GM12873 (cell line): ENCODE results near the gene COMP.

ENCODE experiments used
- TF ChIP-seq, protein P1 (sequence below): IDR thresholded peaks from 2 replicates; pipeline ENCODE4 v1.5.1; 2012; ENCODE audit warnings: low read depth, mild to moderate bottlenecking, moderate library complexity, low read length, control low read depth; ENCODE audit not compliant: insufficient read depth; ENCODE audit errors: missing control alignments

The COMP gene

DNA sequence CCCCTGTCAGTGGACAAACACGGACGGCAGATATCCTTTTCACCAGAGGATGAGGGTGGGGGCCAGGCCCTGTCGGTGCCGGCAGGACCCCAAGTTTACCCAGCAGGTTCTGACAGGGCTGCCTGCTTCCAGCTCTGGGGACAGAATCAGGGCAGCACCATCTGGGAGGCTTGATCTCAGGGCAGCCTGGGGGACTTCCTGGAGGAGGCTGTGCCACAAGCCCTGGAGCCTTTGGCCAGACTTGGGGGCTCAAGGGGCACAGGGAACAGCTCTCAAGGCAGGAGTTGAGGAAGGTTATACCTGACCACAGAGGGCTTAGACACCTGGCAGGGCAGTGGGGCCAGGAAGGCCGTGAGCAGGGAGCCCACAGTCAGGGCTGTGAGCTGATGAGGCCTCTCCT is 45.2 kb downstream of the COMP start:
- TF ChIP-seq, protein P1, sequence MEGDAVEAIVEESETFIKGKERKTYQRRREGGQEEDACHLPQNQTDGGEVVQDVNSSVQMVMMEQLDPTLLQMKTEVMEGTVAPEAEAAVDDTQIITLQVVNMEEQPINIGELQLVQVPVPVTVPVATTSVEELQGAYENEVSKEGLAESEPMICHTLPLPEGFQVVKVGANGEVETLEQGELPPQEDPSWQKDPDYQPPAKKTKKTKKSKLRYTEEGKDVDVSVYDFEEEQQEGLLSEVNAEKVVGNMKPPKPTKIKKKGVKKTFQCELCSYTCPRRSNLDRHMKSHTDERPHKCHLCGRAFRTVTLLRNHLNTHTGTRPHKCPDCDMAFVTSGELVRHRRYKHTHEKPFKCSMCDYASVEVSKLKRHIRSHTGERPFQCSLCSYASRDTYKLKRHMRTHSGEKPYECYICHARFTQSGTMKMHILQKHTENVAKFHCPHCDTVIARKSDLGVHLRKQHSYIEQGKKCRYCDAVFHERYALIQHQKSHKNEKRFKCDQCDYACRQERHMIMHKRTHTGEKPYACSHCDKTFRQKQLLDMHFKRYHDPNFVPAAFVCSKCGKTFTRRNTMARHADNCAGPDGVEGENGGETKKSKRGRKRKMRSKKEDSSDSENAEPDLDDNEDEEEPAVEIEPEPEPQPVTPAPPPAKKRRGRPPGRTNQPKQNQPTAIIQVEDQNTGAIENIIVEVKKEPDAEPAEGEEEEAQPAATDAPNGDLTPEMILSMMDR, result no peak

DNA sequence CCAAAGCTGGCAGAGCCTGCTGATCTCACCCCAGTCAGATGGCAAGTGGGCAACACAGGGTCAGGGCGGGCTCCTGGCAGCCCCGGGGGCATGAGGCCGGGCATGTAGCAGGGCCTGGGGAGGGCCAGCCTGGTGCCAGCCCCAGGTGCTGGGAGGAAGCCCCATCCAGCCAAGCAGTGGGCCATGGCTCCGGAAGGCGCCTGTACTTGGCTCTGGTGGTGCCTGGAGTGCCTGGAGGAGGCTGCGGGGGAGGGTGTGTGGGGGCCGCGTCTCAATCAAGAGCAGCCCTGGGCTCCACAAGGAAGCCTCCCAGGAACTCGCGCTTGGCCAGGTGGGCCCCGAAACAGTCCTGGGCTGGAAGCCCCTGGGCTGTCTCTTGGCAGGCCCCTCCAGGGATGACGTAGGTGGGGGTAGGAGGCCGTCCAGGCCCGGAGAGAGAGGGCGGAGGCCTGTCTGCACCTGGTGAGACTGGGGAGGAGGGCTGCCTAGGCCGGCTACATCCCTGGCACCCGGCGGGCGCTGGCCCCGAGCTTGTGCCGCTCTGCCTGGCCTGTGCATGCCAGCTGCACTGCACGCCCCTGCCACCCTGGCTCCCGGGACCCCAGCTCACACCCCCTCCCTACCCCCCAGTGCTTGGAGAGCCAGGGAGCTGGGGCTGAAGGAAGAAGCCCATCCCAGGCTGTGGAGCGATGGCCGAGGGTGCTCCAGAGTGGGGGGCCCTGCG is 45.9 kb downstream of the COMP start:
- TF ChIP-seq, protein P1, result no peak

DNA sequence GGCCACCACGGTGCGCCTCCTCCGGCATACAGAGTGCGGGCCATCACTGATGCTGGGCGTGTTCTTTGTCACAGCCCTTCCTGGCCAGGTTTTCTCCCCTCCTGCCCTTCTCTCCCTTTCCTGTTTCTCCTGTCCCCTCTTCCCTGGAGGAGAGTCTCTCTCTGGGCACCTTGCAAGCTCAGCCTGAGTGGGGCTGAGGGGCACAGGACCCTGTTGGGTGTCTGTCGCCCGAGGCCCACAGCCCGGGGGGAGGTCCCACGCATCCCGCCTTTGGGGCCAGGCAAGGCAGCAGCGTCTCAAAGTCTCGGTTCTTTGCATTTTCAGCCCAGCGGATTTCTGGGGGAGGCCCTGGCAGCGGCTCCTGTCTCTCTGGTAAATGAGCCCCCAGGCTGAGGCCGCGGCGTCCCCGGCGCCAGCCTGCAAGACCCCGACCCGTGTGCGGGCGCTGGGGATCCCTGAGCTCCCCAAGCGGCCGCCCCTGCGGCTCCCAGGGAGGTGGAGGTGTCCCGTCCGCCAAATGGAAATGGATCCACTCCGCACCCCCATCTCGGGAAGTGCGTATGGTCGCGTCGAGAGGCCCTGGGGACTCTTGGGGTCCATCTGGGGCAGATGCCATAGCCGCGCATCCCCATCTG is 47.2 kb downstream of the COMP start:
- TF ChIP-seq, protein P1, result no peak

DNA sequence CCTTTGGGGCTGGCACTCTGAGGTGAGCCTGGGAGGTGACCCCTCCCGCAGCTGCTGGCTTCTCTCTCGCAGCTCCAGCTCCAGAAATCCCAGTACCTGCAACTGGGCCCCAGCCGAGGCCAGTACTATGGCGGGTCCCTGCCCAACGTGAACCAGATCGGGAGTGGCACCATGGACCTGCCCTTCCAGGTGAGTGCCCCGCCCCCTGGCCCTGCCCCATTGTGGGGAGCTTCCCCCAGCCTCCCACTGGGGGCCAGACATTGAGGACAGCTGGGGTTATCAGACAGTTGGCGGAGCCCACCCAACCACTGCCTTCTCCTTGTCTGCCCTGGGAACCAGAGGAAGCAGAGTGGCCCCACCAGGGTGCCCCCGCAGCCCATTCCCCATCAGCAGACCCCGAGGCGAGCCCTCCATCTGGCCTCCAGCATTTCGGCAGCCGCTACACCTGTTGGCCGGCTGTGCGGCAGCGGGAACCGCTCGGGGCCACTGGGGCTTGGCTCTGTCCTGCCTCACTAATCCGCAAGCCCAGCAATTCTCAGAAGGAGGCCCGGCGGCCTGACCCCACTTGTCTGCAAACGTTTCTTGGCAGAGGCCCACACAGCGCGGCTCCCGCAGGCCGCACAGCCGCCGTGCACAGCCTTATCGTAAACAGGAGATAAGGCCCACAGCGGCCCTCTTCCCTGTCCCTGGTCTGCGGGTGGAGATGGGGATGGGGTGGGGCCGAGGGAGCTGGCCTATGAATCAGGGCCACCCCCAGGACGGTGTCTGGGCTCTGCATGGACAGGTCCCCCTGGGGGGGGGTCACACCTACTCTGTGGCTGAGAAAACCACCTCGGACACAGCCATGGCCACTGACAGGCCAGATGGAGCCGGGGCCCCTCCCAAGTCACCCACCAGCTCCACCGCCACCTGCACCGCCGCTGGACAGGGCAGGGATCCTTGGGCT is 48.0 kb downstream of the COMP start:
- TF ChIP-seq, protein P1, result no peak

DNA sequence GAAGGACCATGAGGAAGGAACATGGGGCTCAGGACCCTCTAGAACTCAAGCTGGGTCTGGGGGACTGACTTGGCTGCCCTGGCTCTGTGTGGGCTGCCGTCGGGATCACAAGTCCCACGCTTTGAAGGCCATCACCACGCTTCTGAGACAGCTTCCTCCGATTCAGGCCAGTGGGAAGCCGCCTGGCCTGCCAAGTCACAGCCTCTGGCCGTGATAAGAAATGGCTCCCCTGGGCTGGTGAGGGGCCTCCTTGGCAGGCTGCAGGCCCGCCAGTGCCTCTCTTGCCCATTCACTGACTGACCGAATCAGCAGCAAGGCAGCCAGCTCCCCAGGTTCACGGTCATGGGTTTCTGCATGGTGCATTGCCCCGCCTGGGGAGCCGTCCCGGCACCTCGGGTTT is 48.8 kb downstream of the COMP start:
- TF ChIP-seq, protein P1, result no peak

DNA sequence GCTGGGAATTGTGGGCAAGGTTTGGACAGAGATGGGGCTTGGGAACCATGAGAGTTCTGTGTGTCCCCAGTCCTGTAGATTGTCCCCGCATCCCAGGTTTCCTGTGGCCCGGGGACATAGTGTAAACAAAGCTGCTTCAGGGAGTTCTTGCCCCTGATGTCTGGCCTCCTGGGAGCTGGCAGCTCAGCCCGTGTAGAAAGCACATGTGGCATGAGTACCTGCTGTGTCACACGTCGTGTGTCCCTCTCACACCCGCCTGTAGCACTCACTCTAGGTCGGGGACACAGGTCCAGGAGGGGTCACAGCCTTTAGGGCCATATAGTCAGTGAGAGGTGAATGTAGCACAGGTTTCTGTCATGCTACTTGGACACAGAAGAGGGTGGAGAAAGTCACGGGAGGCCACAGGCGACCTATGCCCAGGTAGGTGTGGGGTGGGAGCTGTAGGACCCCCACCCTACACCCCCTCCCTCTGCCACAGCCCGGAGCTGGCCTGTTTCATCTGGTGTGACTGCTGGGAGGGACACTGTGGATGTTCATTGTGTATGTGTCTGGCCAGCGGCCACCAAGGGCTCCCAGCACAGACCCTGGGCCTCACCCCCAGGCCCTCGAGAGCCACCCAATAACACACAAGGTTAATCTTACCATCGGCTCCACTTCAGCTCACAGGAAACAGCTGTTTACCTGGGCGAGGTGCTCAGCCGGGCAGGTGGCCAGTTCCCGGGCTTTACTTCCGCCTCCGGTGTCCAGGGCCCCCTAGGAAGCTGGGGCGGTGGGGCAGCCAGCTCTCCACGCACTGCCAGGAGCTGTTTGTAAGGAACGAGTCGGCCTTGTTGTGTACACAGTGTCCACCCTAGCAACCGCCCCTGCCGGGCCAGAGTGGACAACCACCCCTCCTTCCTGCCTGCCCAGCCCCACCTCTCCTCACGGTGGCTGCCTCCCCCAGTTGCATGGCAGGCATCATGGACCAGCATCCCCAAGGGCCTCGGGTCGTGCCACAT is 49.7 kb downstream of the COMP start:
- TF ChIP-seq, protein P1, result no peak
